T-helper 2 cell treated with Interferon-gamma antibody and Interleukin-4, amounts not matched to agents 5 μg/mL and 100 μg/mL, for 36 hours (primary cell): Measurements from ENCODE around the gene BUD23.
A peak's percentile ranks its signal among the peaks of the same experiment; 100 is the strongest.

Experiments
- DNase-seq: peaks from one replicate; pipeline ENCODE4 v3.0.0; 2021; ENCODE audit warnings: low spot score
- H3K27ac Mint-ChIP-seq: one replicate; pipeline ENCODE4 v1.8.0; 2021; ENCODE audit warnings: mild to moderate bottlenecking, mixed read lengths
- H3K27me3 Mint-ChIP-seq: one replicate; pipeline ENCODE4 v1.8.0; 2021; ENCODE audit warnings: low read depth, mixed read lengths
- H3K36me3 Mint-ChIP-seq: one replicate; pipeline ENCODE4 v1.8.0; 2021; ENCODE audit warnings: low read depth, mixed read lengths
- H3K4me1 Mint-ChIP-seq: one replicate; pipeline ENCODE4 v1.8.0; 2021; ENCODE audit warnings: low read depth, mixed read lengths
- H3K4me3 Mint-ChIP-seq: one replicate; pipeline ENCODE4 v1.8.0; 2022; ENCODE audit warnings: mild to moderate bottlenecking, moderate library complexity, mixed read lengths
- H3K9me3 Mint-ChIP-seq: one replicate; pipeline ENCODE4 v1.8.0; 2021; ENCODE audit warnings: mixed read lengths

Gene BUD23

DNA sequence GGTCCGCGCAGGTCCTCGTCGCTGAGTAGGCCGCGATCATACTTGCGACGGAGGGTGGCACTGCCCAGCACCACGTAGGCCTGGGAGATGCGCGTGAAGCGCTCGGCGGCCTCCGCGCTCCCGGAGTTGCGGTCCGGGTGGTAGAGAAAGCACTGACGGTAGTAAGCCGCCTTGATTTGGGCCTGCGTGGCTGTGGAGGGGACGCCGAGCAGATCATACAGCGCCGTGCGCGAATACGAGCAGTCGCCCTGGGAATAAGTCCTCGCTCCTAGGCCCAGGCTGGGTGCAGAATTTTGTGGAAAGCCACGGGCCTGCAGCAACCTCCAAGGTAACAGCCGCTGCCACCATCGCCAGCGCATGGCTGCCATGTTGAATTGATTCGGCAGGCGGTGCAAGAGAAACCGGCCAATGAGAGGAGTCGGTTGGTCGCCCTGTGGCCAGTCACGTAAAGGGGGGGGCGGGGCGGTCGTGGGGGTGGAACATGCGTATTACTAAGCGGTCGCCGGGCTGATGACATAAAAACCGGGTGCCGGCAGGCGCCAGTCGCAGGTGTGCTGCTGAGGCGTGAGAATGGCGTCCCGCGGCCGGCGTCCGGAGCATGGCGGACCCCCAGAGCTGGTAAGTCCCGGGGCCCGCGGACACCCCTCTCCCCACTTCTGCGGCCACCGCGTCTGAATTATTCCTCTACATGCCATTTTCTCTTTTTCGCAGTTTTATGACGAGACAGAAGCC, at the start of gene BUD23, which contains the start of gene DNAJC30:
BUD23 (plus strand) TSS at position 542 of the 732 bp plus-strand sequence; CDS start at position 571, 29 bp downstream.
DNAJC30 (minus strand) TSS at position 398 of the 732 bp plus-strand sequence; CDS start at position 368, 30 bp downstream.
- H3K27ac Mint-ChIP-seq: peak within 1 kb of the TSS; percentile 99
- peak within 1 kb of the TSS; percentile 100 for H3K4me3 Mint-ChIP-seq
- DNase-seq: peak; percentile 90
- no peaks in the 10 kb centered on the region for H3K9me3 Mint-ChIP-seq
- peaks cover 18% of the 10 kb centered on the region for H3K4me1 Mint-ChIP-seq
- H3K36me3 Mint-ChIP-seq: peaks cover 18% of the 10 kb centered on the region
- H3K27me3 Mint-ChIP-seq: no peaks in the 10 kb centered on the region

DNA sequence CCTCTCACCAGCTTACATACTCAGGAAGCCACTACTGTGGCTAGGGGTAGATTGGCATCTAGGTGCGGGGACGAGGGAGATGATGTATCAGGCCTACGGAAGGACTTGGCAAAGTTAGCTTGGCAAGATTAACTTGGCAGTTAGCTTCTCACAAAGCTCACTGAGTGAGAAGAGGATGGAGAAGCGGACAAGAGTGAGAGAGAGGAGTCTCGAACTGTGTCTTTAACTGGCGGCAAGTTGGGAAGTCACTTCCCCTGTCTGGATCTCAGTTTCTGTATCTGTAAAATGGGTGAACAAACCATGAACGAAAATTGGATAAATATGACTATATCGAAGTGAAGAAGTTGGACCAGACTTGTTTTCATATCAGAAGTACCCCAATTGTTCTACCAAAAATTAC, 49.6 kb upstream of the BUD23 start:
- no peak overlapping the region for H3K4me3 Mint-ChIP-seq
- peaks cover 17% of the 10 kb centered on the region for H3K27me3 Mint-ChIP-seq
- DNase-seq: no peak
- no peaks in the 10 kb centered on the region for H3K4me1 Mint-ChIP-seq
- no peaks in the 10 kb centered on the region for H3K9me3 Mint-ChIP-seq
- no peak overlapping the region for H3K27ac Mint-ChIP-seq
- H3K36me3 Mint-ChIP-seq: no peaks in the 10 kb centered on the region

- no peaks in the 10 kb centered on the region for H3K36me3 Mint-ChIP-seq
- H3K4me1 Mint-ChIP-seq: no peaks in the 10 kb centered on the region
- no peak overlapping the region for H3K4me3 Mint-ChIP-seq
- H3K27ac Mint-ChIP-seq: no peak overlapping the region
- peaks cover 14% of the 10 kb centered on the region for H3K27me3 Mint-ChIP-seq
- no peaks in the 10 kb centered on the region for H3K9me3 Mint-ChIP-seq
- no peak for DNase-seq
Observed at GRCh38 chr7:73635428-73636200, 47.8 kb upstream of the BUD23 start.

GRCh38 chr7:73638911-73639310, 44.5 kb upstream of the BUD23 start:
- no peaks in the 10 kb centered on the region for H3K36me3 Mint-ChIP-seq
- H3K4me3 Mint-ChIP-seq: no peak overlapping the region
- DNase-seq: no peak
- H3K9me3 Mint-ChIP-seq: peaks cover 3% of the 10 kb centered on the region
- H3K27me3 Mint-ChIP-seq: peaks cover 3% of the 10 kb centered on the region
- H3K4me1 Mint-ChIP-seq: no peaks in the 10 kb centered on the region
- no peak overlapping the region for H3K27ac Mint-ChIP-seq

GRCh38 chr7:73642834-73643233, 40.6 kb upstream of the BUD23 start:
- H3K4me1 Mint-ChIP-seq: no peaks in the 10 kb centered on the region
- no peak for DNase-seq
- H3K9me3 Mint-ChIP-seq: peaks cover 3% of the 10 kb centered on the region
- no peak overlapping the region for H3K27ac Mint-ChIP-seq
- no peaks in the 10 kb centered on the region for H3K36me3 Mint-ChIP-seq
- H3K27me3 Mint-ChIP-seq: peaks cover 23% of the 10 kb centered on the region
- H3K4me3 Mint-ChIP-seq: no peak overlapping the region

- H3K27ac Mint-ChIP-seq: no peak overlapping the region
- H3K36me3 Mint-ChIP-seq: no peaks in the 10 kb centered on the region
- peaks cover 3% of the 10 kb centered on the region for H3K9me3 Mint-ChIP-seq
- peaks cover 5% of the 10 kb centered on the region for H3K4me1 Mint-ChIP-seq
- DNase-seq: no peak
- H3K4me3 Mint-ChIP-seq: no peak overlapping the region
- H3K27me3 Mint-ChIP-seq: peaks cover 41% of the 10 kb centered on the region
Observed at GRCh38 chr7:73644688-73645286, 38.6 kb upstream of the BUD23 start.

GRCh38 chr7:73645643-73646174, 37.7 kb upstream of the BUD23 start:
- Mint-ChIP-seq H3K4me1 (peaks cover 5% of the 10 kb centered on the region), H3K9me3 (peaks cover 3% of the 10 kb centered on the region), H3K27ac (no peak overlapping the region), H3K4me3 (no peak overlapping the region), H3K27me3 (peaks cover 48% of the 10 kb centered on the region), H3K36me3 (no peaks in the 10 kb centered on the region)
- DNase-seq: no peak

- Mint-ChIP-seq H3K4me3 (no peak overlapping the region), H3K27ac (no peak overlapping the region)
Observed at GRCh38 chr7:73646785-73647724, 36.3 kb upstream of the BUD23 start.

DNA sequence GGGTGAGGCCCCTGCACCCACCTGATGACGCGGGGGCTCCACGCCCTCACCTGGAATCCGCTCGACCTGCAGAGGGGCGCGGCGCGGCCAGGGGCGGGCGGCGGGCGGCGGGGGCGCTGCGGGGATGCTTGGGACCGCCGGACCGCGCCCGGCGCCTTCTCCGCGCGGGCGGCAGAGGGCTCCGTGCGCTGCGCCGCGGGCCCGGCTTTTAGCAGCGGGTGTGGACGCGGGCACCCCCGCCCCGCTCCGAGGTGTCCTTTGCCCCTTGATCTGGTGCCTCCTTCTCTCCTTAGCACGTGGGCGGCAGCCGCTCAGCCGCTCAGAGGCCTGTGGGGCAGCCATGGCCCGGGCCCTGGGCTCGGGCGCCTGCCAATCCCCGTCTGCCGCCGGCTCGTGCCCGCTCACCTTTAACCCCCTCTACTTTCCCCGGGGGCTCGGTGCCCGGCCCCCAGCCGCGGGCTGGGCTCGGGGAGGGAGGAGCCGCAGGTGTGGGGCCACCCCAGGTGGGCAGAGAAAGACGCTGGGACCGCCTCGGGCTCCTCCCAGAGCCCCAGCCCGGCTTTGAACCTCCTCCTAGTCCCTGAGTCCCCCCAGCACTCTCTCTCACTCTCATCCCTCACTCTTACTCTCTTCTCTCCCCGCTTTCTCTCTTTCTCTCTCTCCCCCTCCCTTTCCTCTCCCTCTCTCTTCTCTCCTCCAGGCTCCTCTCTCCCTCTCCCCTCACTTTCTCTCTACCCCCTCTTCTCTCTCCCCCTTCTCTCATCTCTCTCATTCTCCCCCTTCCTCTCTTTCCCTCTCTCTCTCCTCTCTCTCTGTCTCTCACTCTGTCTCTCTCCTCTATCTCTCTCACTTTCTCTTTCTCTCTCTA, 35.4 kb upstream of the BUD23 start:
- Mint-ChIP-seq H3K4me3 (peak overlapping the region; percentile 10), H3K4me1 (peaks cover 5% of the 10 kb centered on the region), H3K36me3 (no peaks in the 10 kb centered on the region), H3K27ac (no peak overlapping the region), H3K9me3 (no peaks in the 10 kb centered on the region), H3K27me3 (peaks cover 54% of the 10 kb centered on the region)
- DNase-seq: peak; percentile 12

More at GRCh38 chr7:73646785-73647724, 36.3 kb upstream of the BUD23 start:
- DNase-seq: no peak
- Mint-ChIP-seq H3K4me1 (peaks cover 5% of the 10 kb centered on the region), H3K9me3 (no peaks in the 10 kb centered on the region), H3K27me3 (peaks cover 50% of the 10 kb centered on the region), H3K36me3 (no peaks in the 10 kb centered on the region)

DNA sequence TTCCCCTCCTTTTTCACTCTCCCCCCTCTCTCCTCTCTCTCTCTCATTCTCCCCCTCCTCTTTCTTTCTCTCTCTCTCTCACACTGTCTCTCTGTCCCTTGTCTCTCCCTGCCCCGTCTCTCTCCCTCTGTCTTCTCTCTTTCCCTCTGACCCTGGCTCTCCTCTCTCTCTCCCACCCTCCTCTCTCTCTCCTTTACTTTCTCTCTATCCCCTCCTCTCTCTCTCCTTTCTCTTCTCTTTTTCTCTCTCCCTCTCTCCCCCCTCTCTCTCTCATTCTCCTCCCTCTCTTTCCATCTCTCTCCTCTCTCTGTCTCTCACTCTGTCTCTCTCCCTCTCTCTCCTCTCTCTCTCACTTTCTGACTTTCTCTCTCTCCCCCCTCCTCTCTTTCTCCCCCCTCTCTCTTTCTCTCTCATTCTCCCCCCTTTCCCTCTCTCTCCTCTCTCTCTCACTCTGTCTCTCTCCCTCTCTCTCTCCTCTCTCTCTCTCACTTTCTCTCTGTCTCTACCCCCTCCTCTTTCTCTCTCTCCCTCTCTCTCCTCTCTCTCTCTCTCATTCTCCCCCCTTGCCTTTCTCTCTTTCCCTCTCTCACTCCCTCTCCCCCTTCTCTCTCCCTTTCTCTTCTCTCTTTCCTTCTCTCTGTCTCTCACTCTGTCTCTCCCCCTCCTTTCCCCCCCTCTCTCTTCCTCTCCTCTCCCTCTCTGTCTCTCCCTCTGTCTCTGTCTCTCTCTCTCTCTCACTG, 34.6 kb upstream of the BUD23 start:
- H3K4me3 Mint-ChIP-seq: peak overlapping the region; percentile 10
- peaks cover 53% of the 10 kb centered on the region for H3K27me3 Mint-ChIP-seq
- H3K36me3 Mint-ChIP-seq: no peaks in the 10 kb centered on the region
- H3K27ac Mint-ChIP-seq: no peak overlapping the region
- DNase-seq: no peak
- H3K4me1 Mint-ChIP-seq: peaks cover 5% of the 10 kb centered on the region
- H3K9me3 Mint-ChIP-seq: no peaks in the 10 kb centered on the region

GRCh38 chr7:73649576-73649975, 33.8 kb upstream of the BUD23 start:
- Mint-ChIP-seq H3K9me3 (no peaks in the 10 kb centered on the region), H3K27me3 (peaks cover 53% of the 10 kb centered on the region), H3K4me1 (peaks cover 5% of the 10 kb centered on the region), H3K4me3 (no peak overlapping the region), H3K27ac (no peak overlapping the region), H3K36me3 (no peaks in the 10 kb centered on the region)
- no peak for DNase-seq

DNA sequence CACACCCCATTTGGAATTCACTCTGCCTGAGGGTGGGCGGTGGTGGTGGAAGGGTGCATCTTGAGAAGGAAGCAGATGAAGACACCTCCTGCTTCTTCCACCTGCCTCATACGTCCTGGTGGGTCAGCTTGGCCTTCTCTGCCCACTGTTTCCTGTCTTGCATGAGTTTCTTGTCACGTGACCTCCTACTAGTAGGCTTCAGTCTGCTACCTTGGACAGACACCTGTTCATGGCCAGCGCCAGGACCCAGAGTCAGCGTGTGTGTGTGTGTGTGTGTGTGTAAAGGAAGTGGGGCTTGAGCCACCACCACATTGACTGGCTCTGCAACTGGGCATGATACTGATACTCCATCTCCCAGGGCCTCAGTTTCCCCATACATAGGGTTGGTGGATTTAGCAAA, 32.9 kb upstream of the BUD23 start:
- H3K4me1 Mint-ChIP-seq: peaks cover 5% of the 10 kb centered on the region

More for the DNA sequence above, 32.9 kb upstream of the BUD23 start:
- Mint-ChIP-seq H3K27ac (no peak overlapping the region), H3K27me3 (peaks cover 51% of the 10 kb centered on the region), H3K9me3 (no peaks in the 10 kb centered on the region), H3K4me3 (no peak overlapping the region), H3K36me3 (no peaks in the 10 kb centered on the region)
- DNase-seq: no peak
